ENCODE measurements around the gene VIPR1. TPM values are rescaled to one million over a fixed set of nuclear protein-coding genes. Genes with fewer than 3 reads are reported as not detected.

The VIPR1 gene
- total RNA-seq, 1 donor from 2014 or later: 0.52 TPM

DNA sequence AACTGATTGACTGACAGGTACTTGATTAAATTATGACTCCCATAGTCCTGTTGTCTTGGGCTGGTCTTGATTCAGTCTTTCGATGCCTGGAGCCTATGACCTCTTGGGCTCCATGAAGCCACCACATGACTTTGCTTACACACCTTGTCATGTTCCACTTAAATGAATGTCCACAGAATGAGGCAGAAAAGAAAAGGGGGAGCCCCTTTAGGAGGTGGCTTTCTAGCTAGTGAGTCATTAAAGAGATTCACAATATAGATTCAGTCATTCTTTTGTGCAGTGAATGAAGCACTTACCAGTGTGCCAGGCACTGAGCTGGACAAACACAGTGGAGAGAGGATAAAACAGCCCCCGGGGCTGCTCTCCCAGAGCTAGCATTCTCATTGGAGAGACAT is 17.1 kb downstream of the VIPR1 start:
- Mint-ChIP-seq H3K4me3 (ENCODE audit: low read depth) (no peak overlapping the region), H3K36me3 (ENCODE audit: low read depth) (no peaks in the 10 kb centered on the region), H3K4me1 (ENCODE audit: low read depth) (peaks cover 9% of the 10 kb centered on the region), H3K27me3 (ENCODE audit: low read depth) (no peaks in the 10 kb centered on the region), H3K9me3 (no peaks in the 10 kb centered on the region), H3K27ac (no peak overlapping the region)
- intact Hi-C loops (cut with micrococcal nuclease): no loop called here
- no peak for DNase-seq (ENCODE audit: low spot score)

- Mint-ChIP-seq H3K27ac (no peak overlapping the region), H3K4me3 (ENCODE audit: low read depth) (no peak overlapping the region), H3K4me1 (ENCODE audit: low read depth) (peaks cover 9% of the 10 kb centered on the region), H3K27me3 (ENCODE audit: low read depth) (no peaks in the 10 kb centered on the region), H3K36me3 (ENCODE audit: low read depth) (no peaks in the 10 kb centered on the region), H3K9me3 (no peaks in the 10 kb centered on the region)
- intact Hi-C loops (cut with micrococcal nuclease): no loop called here
- DNase-seq (ENCODE audit: low spot score): no peak
These were observed 17.9 kb downstream of the VIPR1 start for GRCh38 chr3:42520336-42520735.

DNA sequence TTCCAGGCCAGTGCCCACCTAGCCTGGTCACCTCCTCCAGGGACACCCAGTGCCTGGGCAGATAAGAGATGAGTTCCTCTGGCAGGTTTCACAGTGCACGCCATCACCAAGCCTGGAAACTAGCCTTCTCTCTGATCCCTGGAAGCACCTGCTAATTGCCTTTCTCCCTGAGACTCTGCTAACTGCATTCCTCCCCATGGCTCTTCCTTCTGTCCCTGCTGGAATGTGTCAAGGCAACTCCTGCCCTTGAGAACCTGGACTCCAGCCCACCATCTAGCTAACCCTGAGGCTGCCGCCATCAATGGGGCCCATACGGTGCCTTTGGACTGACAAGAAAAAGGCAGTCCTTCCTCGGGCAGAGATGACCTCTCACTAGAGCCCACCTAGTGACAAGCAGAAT is 18.5 kb downstream of the VIPR1 start:
- no peak for DNase-seq (ENCODE audit: low spot score)
- no peaks in the 10 kb centered on the region for H3K9me3 Mint-ChIP-seq
- H3K4me3 Mint-ChIP-seq (ENCODE audit: low read depth): no peak overlapping the region
- no peaks in the 10 kb centered on the region for H3K36me3 Mint-ChIP-seq (ENCODE audit: low read depth)
- no peak overlapping the region for H3K27ac Mint-ChIP-seq
- intact Hi-C loops (cut with micrococcal nuclease): no loop called here
- H3K27me3 Mint-ChIP-seq (ENCODE audit: low read depth): no peaks in the 10 kb centered on the region
- peaks cover 9% of the 10 kb centered on the region for H3K4me1 Mint-ChIP-seq (ENCODE audit: low read depth)

- no peaks in the 10 kb centered on the region for H3K9me3 Mint-ChIP-seq
- no peaks in the 10 kb centered on the region for H3K36me3 Mint-ChIP-seq (ENCODE audit: low read depth)
- H3K27ac Mint-ChIP-seq: no peak overlapping the region
- intact Hi-C loops (cut with micrococcal nuclease): no loop called here
- no peak for DNase-seq (ENCODE audit: low spot score)
- peaks cover 21% of the 10 kb centered on the region for H3K4me1 Mint-ChIP-seq (ENCODE audit: low read depth)
- no peak overlapping the region for H3K4me3 Mint-ChIP-seq (ENCODE audit: low read depth)
- no peaks in the 10 kb centered on the region for H3K27me3 Mint-ChIP-seq (ENCODE audit: low read depth)
These were observed 22.3 kb downstream of the VIPR1 start for GRCh38 chr3:42524751-42525150.

- Mint-ChIP-seq H3K4me3 (ENCODE audit: low read depth) (no peak overlapping the region), H3K9me3 (no peaks in the 10 kb centered on the region), H3K27ac (no peak overlapping the region), H3K36me3 (ENCODE audit: low read depth) (no peaks in the 10 kb centered on the region), H3K27me3 (ENCODE audit: low read depth) (no peaks in the 10 kb centered on the region), H3K4me1 (ENCODE audit: low read depth) (peaks cover 23% of the 10 kb centered on the region)
- DNase-seq (ENCODE audit: low spot score): no peak
- intact Hi-C loops (cut with micrococcal nuclease): no loop called here
These were observed 22.8 kb downstream of the VIPR1 start for GRCh38 chr3:42525212-42525611.

GRCh38 chr3:42525736-42526345 is 23.4 kb downstream of the VIPR1 start:
- H3K9me3 Mint-ChIP-seq: no peaks in the 10 kb centered on the region
- H3K4me1 Mint-ChIP-seq (ENCODE audit: low read depth): peaks cover 23% of the 10 kb centered on the region
- no peak for DNase-seq (ENCODE audit: low spot score)
- H3K27me3 Mint-ChIP-seq (ENCODE audit: low read depth): no peaks in the 10 kb centered on the region
- H3K27ac Mint-ChIP-seq: no peak overlapping the region
- no peak overlapping the region for H3K4me3 Mint-ChIP-seq (ENCODE audit: low read depth)
- no peaks in the 10 kb centered on the region for H3K36me3 Mint-ChIP-seq (ENCODE audit: low read depth)
- intact Hi-C loops (cut with micrococcal nuclease): no loop called here

- H3K4me1 Mint-ChIP-seq (ENCODE audit: low read depth): peaks cover 23% of the 10 kb centered on the region
- intact Hi-C loops (cut with micrococcal nuclease): no loop called here
- H3K9me3 Mint-ChIP-seq: no peaks in the 10 kb centered on the region
- no peaks in the 10 kb centered on the region for H3K27me3 Mint-ChIP-seq (ENCODE audit: low read depth)
- H3K36me3 Mint-ChIP-seq (ENCODE audit: low read depth): no peaks in the 10 kb centered on the region
- peak; percentile 17 for DNase-seq (ENCODE audit: low spot score)
- no peak overlapping the region for H3K4me3 Mint-ChIP-seq (ENCODE audit: low read depth)
- no peak overlapping the region for H3K27ac Mint-ChIP-seq
These were observed 24.3 kb downstream of the VIPR1 start for GRCh38 chr3:42526616-42527367.

DNA sequence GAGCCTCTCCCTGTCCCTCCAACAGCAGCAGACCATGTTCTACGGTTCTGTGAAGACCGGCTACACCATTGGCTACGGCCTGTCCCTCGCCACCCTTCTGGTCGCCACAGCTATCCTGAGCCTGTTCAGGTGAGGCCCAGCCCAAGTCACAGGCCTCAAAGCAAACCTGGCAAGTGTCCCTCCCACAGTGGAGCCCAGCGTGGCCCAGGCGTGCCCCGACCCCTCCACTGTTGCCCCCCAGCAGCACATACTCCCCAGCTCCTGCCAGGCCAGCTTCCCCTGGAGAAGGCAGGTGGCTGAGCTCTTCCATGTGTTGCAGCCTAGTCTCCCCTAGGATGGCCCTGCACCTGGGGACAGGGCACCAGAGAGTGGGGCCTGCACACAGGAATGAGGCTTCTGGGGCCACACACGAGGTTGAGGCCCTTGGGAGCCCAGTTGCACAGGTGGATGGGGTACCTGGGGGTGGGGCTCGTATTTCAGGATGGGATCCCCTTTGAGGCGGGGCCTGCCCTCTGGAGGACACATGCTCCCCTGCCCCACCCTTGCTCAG is 25.0 kb downstream of the VIPR1 start:
- Mint-ChIP-seq H3K36me3 (ENCODE audit: low read depth) (no peaks in the 10 kb centered on the region), H3K9me3 (no peaks in the 10 kb centered on the region), H3K27me3 (ENCODE audit: low read depth) (no peaks in the 10 kb centered on the region), H3K4me1 (ENCODE audit: low read depth) (peaks cover 23% of the 10 kb centered on the region), H3K27ac (no peak overlapping the region), H3K4me3 (ENCODE audit: low read depth) (no peak overlapping the region)
- intact Hi-C loops (cut with micrococcal nuclease): no loop called here
- no peak for DNase-seq (ENCODE audit: low spot score)

DNA sequence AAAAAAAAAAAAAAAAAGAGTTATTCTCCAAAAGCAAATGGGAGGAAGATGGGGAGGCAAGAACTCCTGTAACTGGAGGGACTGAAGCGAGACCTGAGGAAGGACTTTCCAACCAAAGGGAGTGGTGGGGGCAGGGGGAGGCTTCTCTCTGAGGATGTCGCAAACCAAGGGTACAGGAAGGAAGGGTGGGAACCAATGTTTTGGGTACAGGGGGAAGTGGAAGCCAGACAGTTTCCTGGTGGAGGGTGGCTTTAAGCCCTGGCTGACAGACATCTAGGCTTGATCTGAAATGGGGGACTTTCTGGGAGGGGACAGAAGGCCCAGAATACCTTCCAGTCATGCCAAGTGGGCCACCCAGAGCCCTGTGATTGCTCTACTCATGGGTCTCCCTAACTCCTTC is 27.0 kb downstream of the VIPR1 start:
- Mint-ChIP-seq H3K9me3 (no peaks in the 10 kb centered on the region), H3K4me1 (ENCODE audit: low read depth) (peaks cover 23% of the 10 kb centered on the region), H3K27ac (no peak overlapping the region), H3K4me3 (ENCODE audit: low read depth) (no peak overlapping the region), H3K27me3 (ENCODE audit: low read depth) (no peaks in the 10 kb centered on the region), H3K36me3 (ENCODE audit: low read depth) (no peaks in the 10 kb centered on the region)
- intact Hi-C loops (cut with micrococcal nuclease): no loop called here
- no peak for DNase-seq (ENCODE audit: low spot score)

- intact Hi-C loops (cut with micrococcal nuclease): no loop called here
- H3K4me3 Mint-ChIP-seq (ENCODE audit: low read depth): no peak overlapping the region
- peaks cover 23% of the 10 kb centered on the region for H3K4me1 Mint-ChIP-seq (ENCODE audit: low read depth)
- H3K36me3 Mint-ChIP-seq (ENCODE audit: low read depth): no peaks in the 10 kb centered on the region
- H3K9me3 Mint-ChIP-seq: no peaks in the 10 kb centered on the region
- DNase-seq (ENCODE audit: low spot score): no peak
- no peak overlapping the region for H3K27ac Mint-ChIP-seq
- no peaks in the 10 kb centered on the region for H3K27me3 Mint-ChIP-seq (ENCODE audit: low read depth)
These were observed 27.6 kb downstream of the VIPR1 start for GRCh38 chr3:42530073-42530472.

GRCh38 chr3:42531470-42531869 is 29.0 kb downstream of the VIPR1 start:
- no peaks in the 10 kb centered on the region for H3K27me3 Mint-ChIP-seq (ENCODE audit: low read depth)
- no peak overlapping the region for H3K27ac Mint-ChIP-seq
- H3K36me3 Mint-ChIP-seq (ENCODE audit: low read depth): no peaks in the 10 kb centered on the region
- no peaks in the 10 kb centered on the region for H3K9me3 Mint-ChIP-seq
- H3K4me1 Mint-ChIP-seq (ENCODE audit: low read depth): peaks cover 20% of the 10 kb centered on the region
- H3K4me3 Mint-ChIP-seq (ENCODE audit: low read depth): no peak overlapping the region
- no peak for DNase-seq (ENCODE audit: low spot score)
- intact Hi-C loops (cut with micrococcal nuclease): no loop called here

DNA sequence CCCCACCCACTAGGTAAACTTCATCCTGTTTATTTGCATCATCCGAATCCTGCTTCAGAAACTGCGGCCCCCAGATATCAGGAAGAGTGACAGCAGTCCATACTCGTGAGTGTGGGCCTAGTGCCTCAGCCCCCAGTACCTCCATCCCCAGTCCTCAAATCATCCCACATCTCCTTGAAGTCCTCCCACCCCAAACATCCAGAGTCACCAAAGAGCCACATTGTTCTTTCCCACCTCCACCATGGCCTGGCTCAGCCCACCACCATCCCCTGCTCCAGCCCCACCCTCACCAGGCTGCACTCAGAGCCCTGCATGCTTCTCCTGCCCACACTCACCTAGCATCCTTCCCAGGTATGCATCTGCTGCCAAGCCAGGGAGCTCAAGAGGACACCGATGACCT is 29.8 kb downstream of the VIPR1 start:
- no peak for DNase-seq (ENCODE audit: low spot score)
- no peaks in the 10 kb centered on the region for H3K36me3 Mint-ChIP-seq (ENCODE audit: low read depth)
- H3K27ac Mint-ChIP-seq: no peak overlapping the region
- H3K9me3 Mint-ChIP-seq: no peaks in the 10 kb centered on the region
- intact Hi-C loops (cut with micrococcal nuclease): no loop called here
- no peak overlapping the region for H3K4me3 Mint-ChIP-seq (ENCODE audit: low read depth)
- peaks cover 14% of the 10 kb centered on the region for H3K4me1 Mint-ChIP-seq (ENCODE audit: low read depth)
- no peaks in the 10 kb centered on the region for H3K27me3 Mint-ChIP-seq (ENCODE audit: low read depth)

GRCh38 chr3:42533161-42533897 is 30.9 kb downstream of the VIPR1 start:
- H3K27me3 Mint-ChIP-seq (ENCODE audit: low read depth): no peaks in the 10 kb centered on the region
- no peaks in the 10 kb centered on the region for H3K36me3 Mint-ChIP-seq (ENCODE audit: low read depth)
- DNase-seq (ENCODE audit: low spot score): no peak
- peaks cover 13% of the 10 kb centered on the region for H3K4me1 Mint-ChIP-seq (ENCODE audit: low read depth)
- H3K4me3 Mint-ChIP-seq (ENCODE audit: low read depth): no peak overlapping the region
- intact Hi-C loops (cut with micrococcal nuclease): no loop called here
- no peak overlapping the region for H3K27ac Mint-ChIP-seq
- H3K9me3 Mint-ChIP-seq: no peaks in the 10 kb centered on the region
